Islet precursor cell (in vitro differentiated cells): ENCODE results near the gene CARM1.

ENCODE experiments used
- DNase-seq: peaks from one replicate; pipeline ENCODE4 v3.0.0-alpha.2; 2018

Gene CARM1

DNA sequence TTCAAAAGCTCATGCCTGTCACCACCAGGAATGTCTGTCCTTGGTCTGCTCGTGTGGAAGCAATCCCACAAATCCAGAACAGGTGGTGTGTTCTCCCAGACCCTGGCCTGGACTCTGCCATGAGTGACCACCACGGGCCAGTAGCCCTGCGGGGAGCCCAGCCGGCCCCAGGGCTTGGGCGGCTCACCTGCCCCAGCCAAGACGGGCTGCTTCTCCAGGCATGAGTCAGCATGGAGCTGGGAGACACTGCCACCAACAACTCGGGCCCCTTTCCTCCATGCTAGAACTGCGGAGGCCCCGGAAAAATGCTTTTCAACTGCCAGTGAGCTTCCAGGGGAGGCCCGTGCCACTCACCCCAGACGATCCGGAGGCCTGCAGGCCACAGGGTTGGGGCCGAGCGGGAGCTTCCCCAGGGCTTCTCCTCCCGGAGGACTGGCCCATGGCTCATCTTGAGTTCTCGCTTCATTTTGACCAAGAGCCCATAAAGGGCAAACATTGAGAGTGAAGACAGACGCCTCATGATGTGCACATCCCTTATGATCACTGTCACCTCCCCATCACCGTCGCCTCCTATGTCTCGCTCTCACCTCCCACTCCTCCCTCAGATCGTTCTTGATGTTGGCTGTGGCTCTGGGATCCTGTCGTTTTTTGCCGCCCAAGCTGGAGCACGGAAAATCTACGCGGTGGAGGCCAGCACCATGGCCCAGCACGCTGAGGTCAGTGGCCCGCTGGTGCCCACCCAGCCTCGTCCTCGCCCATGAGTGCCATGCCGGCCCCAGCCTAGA, 40.4 kb downstream of the CARM1 start:
- DNase-seq = peak; percentile 71

DNA sequence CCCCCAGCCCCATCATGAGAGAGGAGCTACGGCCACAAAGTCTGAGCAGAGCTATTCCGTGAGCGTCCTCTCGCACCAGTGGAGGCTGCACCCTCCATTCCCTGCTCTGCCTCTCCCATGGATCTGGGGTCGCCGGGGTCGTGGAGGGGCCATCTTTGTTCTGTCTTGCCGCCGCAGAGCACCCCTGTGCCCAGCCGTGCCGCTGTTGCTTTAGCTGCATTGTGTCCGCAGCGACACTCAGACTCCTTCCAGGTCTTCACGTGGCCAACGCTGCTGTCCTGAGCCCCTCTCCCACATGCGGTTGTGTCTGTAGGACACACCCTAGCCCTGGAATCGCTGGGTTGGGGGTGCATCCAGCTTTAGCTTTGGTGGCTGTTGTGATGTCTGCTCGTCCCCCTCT, 41.3 kb downstream of the CARM1 start:
- DNase-seq = no peak

DNA sequence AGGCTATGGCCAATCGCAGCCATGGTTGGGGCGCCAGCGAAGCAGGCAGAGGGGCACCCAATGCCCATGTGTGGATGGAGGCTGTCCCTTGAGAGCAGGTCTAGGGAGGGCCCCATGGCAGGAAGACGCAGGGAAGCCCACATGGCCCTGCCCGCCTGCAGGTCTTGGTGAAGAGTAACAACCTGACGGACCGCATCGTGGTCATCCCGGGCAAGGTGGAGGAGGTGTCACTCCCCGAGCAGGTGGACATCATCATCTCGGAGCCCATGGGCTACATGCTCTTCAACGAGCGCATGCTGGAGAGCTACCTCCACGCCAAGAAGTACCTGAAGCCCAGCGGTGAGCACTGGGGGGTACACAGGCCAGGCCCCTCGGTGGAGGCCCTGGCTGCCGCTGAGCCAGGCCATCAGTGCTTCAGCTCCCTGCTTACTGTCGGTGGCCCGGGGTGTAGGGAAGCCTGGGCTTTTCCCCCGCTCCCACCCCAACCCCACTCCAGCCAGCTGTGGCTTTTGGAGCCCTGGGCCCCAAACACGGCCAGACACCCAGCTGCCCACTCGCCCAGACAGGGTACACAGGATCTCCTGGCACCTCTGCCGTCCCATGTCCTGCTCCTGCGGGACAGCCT, 42.5 kb downstream of the CARM1 start:
- DNase-seq = peak; percentile 47

DNA sequence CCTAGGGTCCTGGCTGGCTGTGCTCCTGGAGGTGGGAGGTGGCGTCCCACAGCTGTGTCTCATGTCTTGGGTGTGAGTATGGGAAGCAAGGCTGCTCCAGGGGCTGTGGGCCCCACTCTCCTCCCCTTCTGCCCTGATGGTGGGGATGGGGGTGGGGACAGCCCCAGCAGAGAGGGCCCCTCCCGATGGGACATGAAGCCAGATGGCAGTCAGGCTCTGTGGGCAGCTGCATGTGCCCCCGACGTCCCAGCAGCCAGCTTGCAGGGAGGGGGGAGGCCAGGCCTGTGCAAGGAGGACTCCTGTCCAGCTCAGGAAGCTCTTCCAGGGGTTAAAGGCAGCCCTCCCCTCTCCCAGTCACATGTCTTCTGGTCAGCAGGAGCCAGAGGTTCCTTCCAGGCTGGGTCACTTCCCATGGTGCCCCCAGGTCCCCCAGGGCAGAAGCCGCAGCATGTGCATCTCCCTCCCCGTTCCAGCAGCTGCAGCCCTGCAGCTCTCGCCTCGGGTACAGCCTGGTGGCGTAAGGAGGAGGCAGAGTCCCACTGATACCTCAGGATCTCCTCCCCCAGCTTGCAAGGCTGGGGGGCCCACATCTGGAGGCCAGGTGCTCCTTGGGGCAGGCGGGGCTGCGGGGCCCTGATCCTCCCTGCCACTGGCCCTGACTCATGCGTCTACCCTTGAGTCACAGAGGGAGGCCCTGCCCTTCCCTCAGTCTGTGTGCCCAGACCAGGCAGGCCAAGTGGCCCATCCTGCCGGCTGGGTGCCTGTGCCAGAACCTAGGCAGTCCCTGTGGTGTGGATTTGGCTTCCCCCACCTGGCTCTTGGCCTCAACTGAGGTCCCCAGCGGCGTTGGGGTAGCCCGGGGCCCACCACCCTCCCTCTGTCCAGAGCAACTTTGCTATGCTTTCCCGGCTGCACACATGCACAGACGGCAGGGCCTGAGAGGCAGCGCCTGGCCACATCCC, 44.1 kb downstream of the CARM1 start:
- peak; percentile 56 for DNase-seq

DNA sequence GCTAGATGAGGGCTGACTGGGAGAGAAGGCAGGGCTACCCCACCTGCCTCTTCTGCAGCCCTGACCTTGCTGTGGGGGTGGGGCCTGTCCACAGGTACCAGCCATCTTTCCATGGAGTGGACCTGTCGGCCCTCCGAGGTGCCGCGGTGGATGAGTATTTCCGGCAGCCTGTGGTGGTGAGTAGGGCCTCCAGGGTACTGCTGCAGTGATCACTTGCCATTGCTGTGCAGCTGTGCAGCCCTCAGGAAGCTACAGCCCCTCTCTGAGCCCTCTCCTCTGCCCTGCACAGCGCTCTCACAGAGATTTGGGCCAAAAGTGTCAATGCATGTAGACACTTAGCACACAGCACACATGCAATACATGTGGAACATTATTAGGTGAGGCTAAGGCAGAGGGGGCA, 45.2 kb downstream of the CARM1 start:
- no peak for DNase-seq

DNA sequence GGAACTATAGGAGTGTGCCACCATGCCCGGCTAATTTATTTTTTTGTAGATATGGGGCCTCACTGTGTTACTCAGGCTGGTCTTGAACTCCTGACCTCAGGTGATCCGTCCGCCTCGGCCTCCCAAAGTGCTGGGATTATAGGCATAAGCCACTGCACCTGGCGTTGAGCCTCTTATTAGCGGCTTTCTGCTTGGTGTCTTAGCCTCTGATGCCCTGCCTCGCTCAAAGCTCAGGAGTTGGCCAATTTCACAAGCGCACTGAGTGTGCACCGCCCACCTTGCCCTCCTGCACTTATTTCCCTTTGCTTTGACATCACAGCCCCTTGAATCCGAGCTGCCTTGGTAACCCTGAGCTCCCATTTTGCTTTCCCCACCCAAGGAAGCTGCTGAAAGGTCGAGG, 47.0 kb downstream of the CARM1 start:
- DNase-seq = no peak

DNA sequence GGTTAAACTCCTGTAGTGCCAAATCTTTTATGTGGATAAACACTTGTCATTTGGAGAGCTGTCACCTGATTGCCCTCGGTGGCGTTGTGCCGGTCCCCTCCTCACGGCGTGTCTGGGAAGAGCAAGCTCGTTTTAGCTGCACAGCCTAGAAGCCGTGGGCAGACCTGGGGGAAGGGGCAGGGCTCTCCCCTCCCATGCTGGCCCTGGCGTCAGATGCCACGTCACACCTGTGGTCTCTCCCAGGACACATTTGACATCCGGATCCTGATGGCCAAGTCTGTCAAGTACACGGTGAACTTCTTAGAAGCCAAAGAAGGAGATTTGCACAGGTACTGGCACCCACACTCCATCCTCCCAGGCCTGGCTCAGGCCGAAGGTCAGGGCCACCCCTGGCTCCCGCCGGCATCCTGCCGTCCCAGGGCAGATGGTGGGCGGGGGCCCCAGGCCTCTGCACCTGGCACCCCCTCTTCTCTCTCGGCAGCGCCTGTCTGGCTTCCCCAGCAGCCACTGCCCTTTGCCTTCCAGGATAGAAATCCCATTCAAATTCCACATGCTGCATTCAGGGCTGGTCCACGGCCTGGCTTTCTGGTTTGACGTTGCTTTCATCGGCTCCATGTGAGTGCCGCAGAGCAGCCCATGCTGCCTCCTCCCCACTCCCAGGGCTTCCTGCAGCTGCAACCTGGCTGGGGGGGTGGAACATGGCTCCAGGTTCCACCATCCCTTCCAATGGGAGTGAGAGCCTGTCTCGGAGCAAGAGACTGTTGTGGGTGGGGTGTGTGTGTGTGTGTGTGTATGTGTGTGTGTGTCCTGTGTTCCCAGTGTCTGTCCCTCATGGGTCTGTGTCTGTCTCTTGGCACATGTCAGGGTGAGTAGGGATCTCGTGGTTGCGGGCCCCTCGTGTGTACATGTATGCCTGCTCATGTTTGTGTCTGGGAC, 48.3 kb downstream of the CARM1 start:
- DNase-seq = no peak

DNA sequence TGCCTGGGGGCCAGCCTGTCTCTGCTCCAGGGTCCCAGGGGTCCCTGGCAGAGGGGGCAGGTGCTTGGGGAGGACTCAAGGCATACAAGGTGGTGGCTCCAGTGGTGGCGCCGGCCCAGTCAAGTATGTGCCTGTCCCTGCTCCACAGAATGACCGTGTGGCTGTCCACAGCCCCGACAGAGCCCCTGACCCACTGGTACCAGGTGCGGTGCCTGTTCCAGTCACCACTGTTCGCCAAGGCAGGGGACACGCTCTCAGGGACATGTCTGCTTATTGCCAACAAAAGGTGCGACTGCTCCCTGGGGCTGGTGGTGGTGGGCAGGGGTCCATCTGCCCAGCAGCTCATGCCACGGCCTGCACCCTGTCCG, 48.9 kb downstream of the CARM1 start:
- DNase-seq = no peak

DNA sequence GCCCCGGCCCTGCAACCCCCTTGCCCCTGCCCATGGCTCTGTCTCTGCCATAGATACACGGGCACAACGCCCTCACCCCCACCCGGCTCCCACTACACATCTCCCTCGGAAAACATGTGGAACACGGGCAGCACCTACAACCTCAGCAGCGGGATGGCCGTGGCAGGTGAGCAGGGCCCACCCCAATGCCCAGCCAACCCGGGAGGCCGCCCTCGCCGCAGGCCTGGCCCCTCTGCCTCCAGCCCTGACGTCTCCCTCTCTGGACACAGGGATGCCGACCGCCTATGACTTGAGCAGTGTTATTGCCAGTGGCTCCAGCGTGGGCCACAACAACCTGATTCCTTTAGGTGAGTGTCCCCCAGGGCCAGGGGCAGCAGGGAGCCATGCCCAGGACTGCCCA, 49.4 kb downstream of the CARM1 start:
- no peak for DNase-seq

DNA sequence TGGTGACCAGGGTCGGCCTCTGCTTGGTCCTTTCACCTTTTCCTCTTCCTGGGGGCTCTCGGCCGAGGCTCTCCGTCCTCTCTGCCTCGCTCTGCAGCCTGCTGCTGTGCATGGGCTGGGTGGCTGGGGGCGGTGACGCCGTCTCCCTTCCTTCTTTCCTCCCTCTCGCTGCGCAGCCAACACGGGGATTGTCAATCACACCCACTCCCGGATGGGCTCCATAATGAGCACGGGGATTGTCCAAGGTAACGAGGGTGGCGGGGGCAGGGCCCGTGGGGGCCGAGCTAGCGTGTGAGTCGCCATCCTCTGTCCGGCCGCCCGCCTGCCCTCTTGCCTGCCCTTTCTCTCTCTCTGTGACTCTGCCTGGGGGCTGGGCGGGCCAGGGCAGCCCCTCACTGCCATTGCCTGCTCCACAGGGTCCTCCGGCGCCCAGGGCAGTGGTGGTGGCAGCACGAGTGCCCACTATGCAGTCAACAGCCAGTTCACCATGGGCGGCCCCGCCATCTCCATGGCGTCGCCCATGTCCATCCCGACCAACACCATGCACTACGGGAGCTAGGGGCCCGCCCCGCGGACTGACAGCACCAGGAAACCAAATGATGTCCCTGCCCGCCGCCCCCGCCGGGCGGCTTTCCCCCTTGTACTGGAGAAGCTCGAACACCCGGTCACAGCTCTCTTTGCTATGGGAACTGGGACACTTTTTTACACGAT, 50.0 kb downstream of the CARM1 start:
- no peak for DNase-seq

DNA sequence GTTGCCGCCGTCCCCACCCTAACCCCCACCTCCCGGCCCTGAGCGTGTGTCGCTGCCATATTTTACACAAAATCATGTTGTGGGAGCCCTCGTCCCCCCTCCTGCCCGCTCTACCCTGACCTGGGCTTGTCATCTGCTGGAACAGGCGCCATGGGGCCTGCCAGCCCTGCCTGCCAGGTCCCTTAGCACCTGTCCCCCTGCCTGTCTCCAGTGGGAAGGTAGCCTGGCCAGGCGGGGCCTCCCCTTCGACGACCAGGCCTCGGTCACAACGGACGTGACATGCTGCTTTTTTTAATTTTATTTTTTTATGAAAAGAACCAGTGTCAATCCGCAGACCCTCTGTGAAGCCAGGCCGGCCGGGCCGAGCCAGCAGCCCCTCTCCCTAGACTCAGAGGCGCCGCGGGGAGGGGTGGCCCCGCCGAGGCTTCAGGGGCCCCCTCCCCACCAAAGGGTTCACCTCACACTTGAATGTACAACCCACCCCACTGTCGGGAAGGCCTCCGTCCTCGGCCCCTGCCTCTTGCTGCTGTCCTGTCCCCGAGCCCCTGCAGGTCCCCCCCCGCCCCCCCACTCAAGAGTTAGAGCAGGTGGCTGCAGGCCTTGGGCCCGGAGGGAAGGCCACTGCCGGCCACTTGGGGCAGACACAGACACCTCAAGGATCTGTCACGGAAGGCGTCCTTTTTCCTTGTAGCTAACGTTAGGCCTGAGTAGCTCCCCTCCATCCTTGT, 50.7 kb downstream of the CARM1 start:
- no peak for DNase-seq

DNA sequence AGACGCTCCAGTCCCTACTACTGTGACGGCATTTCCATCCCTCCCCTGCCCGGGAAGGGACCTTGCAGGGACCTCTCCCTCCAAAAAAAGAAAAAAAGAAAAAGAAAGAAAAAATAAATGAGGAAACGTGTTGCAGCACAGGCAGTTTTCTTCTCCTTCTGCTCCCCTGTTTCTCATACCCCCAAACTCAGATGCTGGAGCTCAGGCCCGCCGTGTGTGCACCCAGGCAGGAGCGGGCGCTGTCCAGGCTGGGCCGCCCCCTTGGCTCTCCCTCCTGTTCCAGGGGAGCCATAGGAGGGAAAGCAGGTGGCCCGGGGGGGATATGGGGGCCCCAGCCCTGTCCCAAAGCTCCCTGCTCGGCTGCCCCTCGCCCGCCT, 51.3 kb downstream of the CARM1 start:
- DNase-seq = no peak

DNA sequence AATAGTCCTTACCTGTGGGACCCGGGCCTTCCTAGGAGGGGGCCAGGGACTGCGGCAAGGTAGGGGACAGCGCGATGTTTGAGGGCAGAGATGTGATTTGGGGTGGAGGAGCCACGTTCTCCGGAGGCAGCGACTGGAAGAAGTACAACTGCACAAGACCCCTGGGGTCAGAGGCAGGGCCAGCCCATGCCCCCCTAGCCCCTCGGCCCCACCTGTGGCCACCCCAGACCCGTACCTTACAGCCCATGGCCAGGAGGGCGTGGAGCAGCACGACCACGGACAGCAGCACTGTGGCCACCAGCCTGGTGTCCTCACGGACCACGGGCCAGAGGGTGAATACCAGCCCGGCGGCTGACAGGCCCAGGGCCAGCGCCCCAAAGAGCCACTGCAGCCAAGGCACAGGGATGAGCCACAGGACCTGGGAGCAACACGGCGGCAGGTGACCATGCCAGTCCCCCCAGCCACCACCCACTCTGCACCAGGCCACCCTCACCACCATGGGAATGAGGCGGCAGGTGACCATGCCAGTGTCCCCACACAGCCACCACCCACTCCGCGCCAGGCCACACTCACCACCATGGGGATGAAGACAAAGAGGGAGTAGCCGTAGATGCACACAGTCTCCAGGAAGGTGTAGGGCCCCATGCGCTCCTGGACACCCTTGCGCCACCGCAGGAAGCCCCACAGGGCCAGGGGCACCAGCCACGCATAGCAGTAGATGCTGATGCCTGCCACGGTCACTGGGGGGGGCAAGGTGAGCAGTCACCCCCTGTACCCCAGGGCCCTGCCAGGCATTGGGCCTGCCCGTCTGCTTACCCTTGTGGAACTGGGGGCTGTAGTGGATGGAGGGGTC, 52.1 kb downstream of the CARM1 start:
- DNase-seq = no peak

DNA sequence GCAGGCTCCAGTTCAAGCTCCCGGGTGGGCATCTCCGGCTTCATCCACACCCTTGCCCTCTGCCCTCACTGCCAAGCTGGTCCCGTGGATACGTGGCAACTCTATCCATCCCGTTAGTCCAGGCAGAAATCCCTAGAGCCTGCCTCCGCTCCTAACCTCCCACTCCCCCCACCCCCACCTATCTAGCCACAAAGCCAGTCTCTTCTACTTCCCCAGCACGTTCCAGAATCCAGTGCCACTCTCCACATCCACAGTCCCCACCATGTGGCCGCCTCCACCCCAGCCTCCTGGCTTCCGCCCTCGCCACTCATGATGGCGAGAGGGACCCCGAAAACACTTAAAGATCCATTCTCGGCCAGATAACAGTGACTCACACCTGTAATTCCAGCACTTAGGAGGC, 53.2 kb downstream of the CARM1 start:
- DNase-seq = no peak

DNA sequence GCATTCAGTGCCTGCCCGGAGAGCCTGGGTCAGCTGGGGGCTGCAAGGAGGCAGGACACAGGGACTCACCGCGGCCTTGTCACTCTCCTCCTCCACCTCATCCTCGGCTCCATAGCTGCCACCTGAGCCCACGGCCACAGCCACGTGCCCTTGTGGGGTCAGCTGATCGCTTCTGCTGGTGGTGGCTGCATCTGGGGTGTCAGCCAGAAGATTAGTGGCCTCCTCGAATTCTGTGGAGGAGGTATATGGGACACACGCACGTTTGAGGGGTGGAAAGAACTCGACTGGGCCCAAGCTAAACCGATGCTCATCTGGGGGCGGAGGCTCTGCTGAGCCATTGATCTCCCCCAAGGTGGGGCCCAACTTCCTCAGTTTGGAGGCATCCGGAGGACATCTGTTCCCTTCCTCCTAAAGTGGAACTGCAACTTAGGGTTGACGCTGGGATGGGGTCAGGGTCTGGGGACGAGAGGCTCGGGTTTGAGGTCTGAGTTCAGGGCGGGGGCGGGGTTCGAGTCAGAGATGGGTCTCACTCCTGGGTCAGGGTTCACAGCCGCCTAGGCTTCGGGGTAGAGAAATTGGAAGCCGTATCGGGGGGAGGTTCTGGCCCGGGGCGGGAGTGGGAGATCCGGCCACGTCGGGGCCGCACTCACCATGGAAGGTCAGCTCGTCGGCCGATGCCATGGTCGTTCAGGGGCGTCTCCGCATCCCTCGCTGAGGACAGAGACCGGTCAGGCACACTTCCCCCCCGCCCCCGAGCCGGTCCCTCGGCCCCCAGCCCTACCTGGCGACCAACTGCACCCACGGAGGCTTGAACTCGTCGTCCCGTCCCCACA, 56.6 kb downstream of the CARM1 start:
- DNase-seq = no peak

DNA sequence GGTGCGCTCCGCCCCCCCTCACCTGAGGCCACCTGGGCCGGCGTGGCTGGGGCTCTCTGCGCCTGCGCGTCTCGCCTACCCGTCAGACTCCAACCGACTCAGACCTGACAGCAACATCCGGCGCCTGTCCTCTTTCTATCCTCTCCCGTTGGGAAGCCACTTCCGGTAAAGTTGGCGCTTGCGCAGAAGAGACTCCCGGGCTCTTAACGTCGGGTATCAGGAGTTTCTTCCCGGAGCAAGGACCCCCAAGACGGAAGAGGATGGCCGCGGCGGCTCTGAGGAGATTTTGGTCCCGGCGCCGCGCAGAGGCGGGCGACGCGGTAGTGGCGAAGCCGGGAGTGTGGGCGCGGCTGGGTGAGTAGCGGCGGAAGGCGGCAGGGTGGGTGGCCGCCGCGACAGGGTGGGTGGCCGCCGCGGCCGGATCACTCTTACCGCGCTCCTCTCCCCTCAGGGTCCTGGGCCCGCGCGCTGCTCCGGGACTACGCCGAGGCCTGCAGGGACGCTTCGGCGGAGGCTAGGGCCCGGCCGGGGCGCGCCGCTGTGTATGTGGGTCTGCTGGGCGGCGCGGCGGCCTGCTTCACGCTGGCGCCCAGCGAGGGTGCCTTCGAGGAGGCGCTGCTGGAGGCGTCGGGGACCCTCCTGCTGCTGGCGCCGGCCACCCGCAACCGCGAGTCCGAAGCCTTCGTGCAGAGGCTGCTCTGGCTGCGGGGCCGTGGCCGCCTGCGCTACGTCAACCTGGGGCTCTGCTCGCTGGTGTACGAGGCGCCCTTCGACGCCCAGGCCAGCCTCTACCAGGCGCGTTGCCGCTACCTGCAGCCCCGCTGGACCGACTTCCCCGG, 57.4 kb downstream of the CARM1 start, which contains the start of the genes TIMM29 and YIPF2:
Gene TIMM29, plus strand, starts transcription at position 249 of the 839 bp plus-strand sequence. Its CDS starts 12 bp downstream, at position 261.
Gene YIPF2, minus strand, starts transcription at position 77 of the 839 bp plus-strand sequence. CDS start 229 bp downstream, outside the sequence.
- DNase-seq = peak; percentile 99

DNA sequence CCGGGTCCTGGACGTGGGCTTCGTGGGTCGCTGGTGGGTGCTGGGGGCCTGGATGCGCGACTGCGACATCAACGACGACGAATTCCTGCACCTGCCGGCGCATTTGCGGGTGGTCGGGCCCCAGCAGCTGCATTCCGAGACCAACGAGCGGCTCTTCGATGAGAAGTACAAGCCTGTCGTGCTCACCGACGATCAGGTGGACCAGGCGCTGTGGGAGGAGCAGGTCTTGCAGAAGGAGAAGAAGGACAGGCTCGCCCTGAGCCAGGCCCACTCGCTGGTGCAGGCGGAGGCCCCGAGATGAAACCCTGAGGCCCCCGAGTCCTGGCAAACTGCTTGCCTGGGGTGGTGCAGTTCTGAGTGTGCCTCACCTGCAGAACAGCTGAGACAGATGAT, 58.0 kb downstream of the CARM1 start:
- DNase-seq = peak; percentile 59
